ENCODE measurements around the gene USP48.

USP48 gene

GRCh38 chr1:21750841-21751240, 32.1 kb downstream of the USP48 start:
- DNase-seq (ENCODE audit: extremely low spot score), result no peak
- TF ChIP-seq ARNT (IDR thresholded peaks at IDR 0.05) (no peak), FOXK2 (IDR thresholded peaks at IDR 0.05) (no peak), LEF1 (IDR thresholded peaks at IDR 0.05; ENCODE audit: borderline replicate concordance) (no peak), ZNF384 (IDR thresholded peaks at IDR 0.05) (no peak), FOXA1 (IDR thresholded peaks at IDR 0.05) (no peak), TARDBP (IDR thresholded peaks at IDR 0.05) (no peak), HDGF (IDR thresholded peaks at IDR 0.05; ENCODE audit: borderline replicate concordance) (no peak), SUZ12 (IDR thresholded peaks at IDR 0.05) (no peak), NFRKB (IDR thresholded peaks at IDR 0.05) (no peak), PKNOX1 (IDR thresholded peaks at IDR 0.05) (no peak), BHLHE40 (IDR thresholded peaks at IDR 0.05; ENCODE audit: borderline replicate concordance) (no peak)
- POLR2A ChIA-PET, result interaction anchor here (1.0 to 2.6 kb wide), 2 partner anchors 18 to 32 kb away, joined by 3 to 7 read pairs; partner anchors contain the start of gene USP48
- CTCF ChIA-PET, result no interaction called here

DNA sequence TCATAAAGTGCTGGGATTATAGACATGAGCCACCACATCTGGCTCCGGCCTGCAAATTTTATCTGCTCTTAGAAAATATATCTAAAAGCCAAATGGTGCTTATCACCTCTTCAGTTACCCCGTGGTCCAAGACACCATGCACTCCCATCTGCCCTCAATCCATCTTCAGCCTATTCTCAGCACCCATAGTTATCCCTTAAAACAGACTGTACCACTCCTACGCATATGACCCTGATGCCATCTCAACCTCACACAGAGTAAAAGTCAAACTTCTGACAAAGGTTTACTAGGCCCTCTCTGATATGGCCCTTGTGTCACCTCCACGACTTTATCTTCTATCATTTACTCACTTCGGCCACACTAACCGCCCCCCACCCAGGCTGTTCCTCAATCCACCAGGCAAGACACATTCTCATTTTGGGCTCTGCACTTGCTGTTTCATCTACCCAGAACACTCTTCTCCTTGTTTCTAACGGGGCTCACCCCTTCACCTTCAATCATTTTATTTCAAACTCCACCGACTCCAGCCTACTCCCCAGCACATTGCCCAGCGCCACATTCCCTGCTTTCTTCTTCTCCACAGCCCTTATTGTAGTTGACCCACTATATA, 33.0 kb downstream of the USP48 start:
- CTCF ChIA-PET, result no interaction called here
- TF ChIP-seq ZNF384 (IDR thresholded peaks at IDR 0.05) (no peak), NFRKB (IDR thresholded peaks at IDR 0.05) (no peak), ELF4 (IDR thresholded peaks at IDR 0.05) (no peak), ARNT (IDR thresholded peaks at IDR 0.05) (no peak), SP1 (IDR thresholded peaks at IDR 0.05) (no peak), FOXM1 (IDR thresholded peaks at IDR 0.05; ENCODE audit: borderline replicate concordance) (no peak), HDGF (IDR thresholded peaks at IDR 0.05; ENCODE audit: borderline replicate concordance) (no peak), BHLHE40 (IDR thresholded peaks at IDR 0.05; ENCODE audit: borderline replicate concordance) (no peak), LEF1 (IDR thresholded peaks at IDR 0.05; ENCODE audit: borderline replicate concordance) (no peak), FOXA1 (IDR thresholded peaks at IDR 0.05) (no peak), L3MBTL2 (conservative IDR thresholded peaks at IDR 0.05) (no peak), FOXK2 (IDR thresholded peaks at IDR 0.05) (no peak)
- POLR2A ChIA-PET, result no interaction called here
- no peak for DNase-seq (ENCODE audit: extremely low spot score)

GRCh38 chr1:21749109-21749508, 33.8 kb downstream of the USP48 start:
- TF ChIP-seq TARDBP (IDR thresholded peaks at IDR 0.05) (no peak), FOXM1 (IDR thresholded peaks at IDR 0.05; ENCODE audit: borderline replicate concordance) (no peak), ARNT (IDR thresholded peaks at IDR 0.05) (no peak), BHLHE40 (IDR thresholded peaks at IDR 0.05; ENCODE audit: borderline replicate concordance) (no peak), NFRKB (IDR thresholded peaks at IDR 0.05) (no peak), PKNOX1 (IDR thresholded peaks at IDR 0.05) (no peak), SUZ12 (IDR thresholded peaks at IDR 0.05) (no peak), SP1 (IDR thresholded peaks at IDR 0.05) (no peak), HDGF (IDR thresholded peaks at IDR 0.05; ENCODE audit: borderline replicate concordance) (no peak), CTBP1 (IDR thresholded peaks at IDR 0.05; ENCODE audit: borderline replicate concordance) (no peak)
- POLR2A ChIA-PET, result no interaction called here
- CTCF ChIA-PET, result no interaction called here
- DNase-seq (ENCODE audit: extremely low spot score), result no peak

GRCh38 chr1:21743476-21743875, 39.5 kb downstream of the USP48 start:
- POLR2A ChIA-PET, result no interaction called here
- no peak for DNase-seq (ENCODE audit: extremely low spot score)
- CTCF ChIA-PET, result no interaction called here
- TF ChIP-seq SP1 (IDR thresholded peaks at IDR 0.05) (no peak), ELF4 (IDR thresholded peaks at IDR 0.05) (no peak), LEF1 (IDR thresholded peaks at IDR 0.05; ENCODE audit: borderline replicate concordance) (no peak), FOXA1 (IDR thresholded peaks at IDR 0.05) (no peak), ARNT (IDR thresholded peaks at IDR 0.05) (no peak), TARDBP (IDR thresholded peaks at IDR 0.05) (no peak), NFRKB (IDR thresholded peaks at IDR 0.05) (no peak), SUZ12 (IDR thresholded peaks at IDR 0.05) (no peak), FOXK2 (IDR thresholded peaks at IDR 0.05) (no peak), HDGF (IDR thresholded peaks at IDR 0.05; ENCODE audit: borderline replicate concordance) (no peak), L3MBTL2 (conservative IDR thresholded peaks at IDR 0.05) (no peak), BHLHE40 (IDR thresholded peaks at IDR 0.05; ENCODE audit: borderline replicate concordance) (no peak), ZNF384 (IDR thresholded peaks at IDR 0.05) (no peak)

GRCh38 chr1:21742578-21742977, 40.4 kb downstream of the USP48 start:
- DNase-seq (ENCODE audit: extremely low spot score), result no peak
- no peak for TF ChIP-seq SUZ12 (IDR thresholded peaks at IDR 0.05)
- no peak for TF ChIP-seq ZNF384 (IDR thresholded peaks at IDR 0.05)
- no peak for TF ChIP-seq PKNOX1 (IDR thresholded peaks at IDR 0.05)
- TF ChIP-seq ARNT (IDR thresholded peaks at IDR 0.05), result no peak
- TF ChIP-seq L3MBTL2 (conservative IDR thresholded peaks at IDR 0.05), result no peak
- TF ChIP-seq BHLHE40 (IDR thresholded peaks at IDR 0.05; ENCODE audit: borderline replicate concordance), result no peak
- no peak for TF ChIP-seq HDGF (IDR thresholded peaks at IDR 0.05; ENCODE audit: borderline replicate concordance)
- no peak for TF ChIP-seq FOXK2 (IDR thresholded peaks at IDR 0.05)
- TF ChIP-seq LEF1 (IDR thresholded peaks at IDR 0.05; ENCODE audit: borderline replicate concordance), result no peak
- no peak for TF ChIP-seq TARDBP (IDR thresholded peaks at IDR 0.05)
- ChIA-PET POLR2A (no interaction called here), CTCF (no interaction called here)

- POLR2A ChIA-PET, result no interaction called here
- no peak for DNase-seq (ENCODE audit: extremely low spot score)
- CTCF ChIA-PET, result no interaction called here
- TF ChIP-seq NFRKB (IDR thresholded peaks at IDR 0.05) (no peak), BHLHE40 (IDR thresholded peaks at IDR 0.05; ENCODE audit: borderline replicate concordance) (no peak), ELF4 (IDR thresholded peaks at IDR 0.05) (no peak), SP1 (IDR thresholded peaks at IDR 0.05) (no peak), PKNOX1 (IDR thresholded peaks at IDR 0.05) (no peak), SUZ12 (IDR thresholded peaks at IDR 0.05) (no peak), HDGF (IDR thresholded peaks at IDR 0.05; ENCODE audit: borderline replicate concordance) (no peak), FOXK2 (IDR thresholded peaks at IDR 0.05) (no peak), CTBP1 (IDR thresholded peaks at IDR 0.05; ENCODE audit: borderline replicate concordance) (no peak), FOXA1 (IDR thresholded peaks at IDR 0.05) (no peak), L3MBTL2 (conservative IDR thresholded peaks at IDR 0.05) (no peak), FOXM1 (IDR thresholded peaks at IDR 0.05; ENCODE audit: borderline replicate concordance) (no peak), TARDBP (IDR thresholded peaks at IDR 0.05) (no peak)
Observed at GRCh38 chr1:21741206-21741605, 41.7 kb downstream of the USP48 start.
